Loucy (cell line): Measurements from ENCODE around the gene TRABD2B.

Experiments used
- H2AFZ ChIP-seq: fragments of 200-600 bp; sonication (generic); 2 replicates; pipeline ENCODE4 v1.6.0; 2016; ENCODE audit warnings: antibody characterized with exemption, mild to moderate bottlenecking, low read length, moderate library complexity
- H3F3A ChIP-seq: fragments of 200-600 bp; 2 replicates; pipeline ENCODE4 v1.6.0; 2016; ENCODE audit warnings: antibody characterized with exemption, low read depth, mild to moderate bottlenecking
- H3K27me3 ChIP-seq: fragments of 200-600 bp; sonication (generic); 2 replicates; pipeline ENCODE4 v1.6.1; 2014; ENCODE audit warnings: low read length, mild to moderate bottlenecking; ENCODE audit not compliant: insufficient read depth, poor library complexity, severe bottlenecking
- H3K36me3 ChIP-seq: fragments of 200-600 bp; sonication (generic); 2 replicates; pipeline ENCODE4 v1.6.1; 2016; ENCODE audit warnings: low read length; ENCODE audit not compliant: insufficient read depth
- H3K4me1 ChIP-seq: fragments of 200-600 bp; sonication (generic); 2 replicates; pipeline ENCODE4 v1.5.1; 2014; ENCODE audit warnings: low read length, mild to moderate bottlenecking; ENCODE audit not compliant: insufficient read depth, poor library complexity, severe bottlenecking
- H3K4me2 ChIP-seq: fragments of 200-600 bp; sonication (generic); 2 replicates; pipeline ENCODE4 v1.6.0; 2014; ENCODE audit warnings: antibody characterized with exemption, low read length, low read depth, mild to moderate bottlenecking; ENCODE audit not compliant: poor library complexity, severe bottlenecking
- H3K4me3 ChIP-seq: fragments of 200-600 bp; sonication (generic); 2 replicates; pipeline ENCODE4 v1.5.1; 2014; ENCODE audit warnings: low read length, mild to moderate bottlenecking, mixed read lengths; ENCODE audit not compliant: poor library complexity, severe bottlenecking
- H3K79me2 ChIP-seq: fragments of 200-600 bp; sonication (generic); 2 replicates; pipeline ENCODE4 v1.6.1; 2014; ENCODE audit warnings: low read length; ENCODE audit not compliant: insufficient read depth
- H3K9ac ChIP-seq: fragments of 200-600 bp; sonication (generic); 2 replicates; pipeline ENCODE4 v1.6.0; 2014; ENCODE audit warnings: mild to moderate bottlenecking, low read depth, low read length, moderate library complexity; ENCODE audit not compliant: poor library complexity, severe bottlenecking
- H3K9me2 ChIP-seq: fragments of 200-600 bp; sonication (generic); replicated peaks from 2 replicates; pipeline ENCODE4 v1.6.1; 2016; ENCODE audit warnings: low read depth, low read length, mixed read lengths
- H3K9me3 ChIP-seq: fragments of 200-600 bp; sonication (generic); 2 replicates; pipeline ENCODE4 v1.6.1; 2014; ENCODE audit warnings: mild to moderate bottlenecking, antibody characterized with exemption, low read length, low read depth; ENCODE audit not compliant: insufficient read depth
- H4K20me1 ChIP-seq: fragments of 200-600 bp; sonication (generic); 2 replicates; pipeline ENCODE4 v1.6.0; 2014; ENCODE audit warnings: antibody characterized with exemption, low read length, mild to moderate bottlenecking; ENCODE audit not compliant: insufficient read depth, poor library complexity, severe bottlenecking
- CTCF ChIP-seq: fragments of 200-600 bp; sonication (generic); conservative IDR thresholded peaks from 2 replicates; pipeline ENCODE4 v1.5.1; 2014; ENCODE audit warnings: mild to moderate bottlenecking, antibody characterized with exemption, low read length
- EZH2phosphoT487 ChIP-seq: fragments of 200-600 bp; IDR thresholded peaks from 2 replicates; pipeline ENCODE4 v1.6.1; 2018; ENCODE audit warnings: antibody characterized with exemption, mild to moderate bottlenecking, moderate library complexity, borderline replicate concordance

Gene TRABD2B

GRCh38 chr1:47911892-47912291, 85.3 kb downstream of the TRABD2B start:
- H3K79me2 ChIP-seq = no peaks in the 10 kb centered on the region
- no peaks in the 10 kb centered on the region for H3K9me3 ChIP-seq
- H3K27me3 ChIP-seq = no peaks in the 10 kb centered on the region
- no peak overlapping the region for H3K9ac ChIP-seq
- TF ChIP-seq CTCF (no peak), EZH2phosphoT487 (no peak)
- H4K20me1 ChIP-seq = no peaks in the 10 kb centered on the region
- no peaks in the 10 kb centered on the region for H3F3A ChIP-seq
- no peak overlapping the region for H3K4me3 ChIP-seq
- H3K4me1 ChIP-seq = no peaks in the 10 kb centered on the region
- H2AFZ ChIP-seq = no peak overlapping the region
- H3K4me2 ChIP-seq = no peak overlapping the region
- H3K9me2 ChIP-seq = no peaks in the 10 kb centered on the region
- H3K36me3 ChIP-seq = no peaks in the 10 kb centered on the region

GRCh38 chr1:47911424-47911823, 85.8 kb downstream of the TRABD2B start:
- no peak overlapping the region for H3K9ac ChIP-seq
- no peaks in the 10 kb centered on the region for H3K9me2 ChIP-seq
- H3K79me2 ChIP-seq = no peaks in the 10 kb centered on the region
- no peaks in the 10 kb centered on the region for H3K27me3 ChIP-seq
- no peak overlapping the region for H3K4me3 ChIP-seq
- no peak overlapping the region for H2AFZ ChIP-seq
- no peaks in the 10 kb centered on the region for H3K36me3 ChIP-seq
- no peaks in the 10 kb centered on the region for H3K4me1 ChIP-seq
- H3K9me3 ChIP-seq = no peaks in the 10 kb centered on the region
- no peak for TF ChIP-seq EZH2phosphoT487
- TF ChIP-seq CTCF = no peak
- H3K4me2 ChIP-seq = no peak overlapping the region
- no peaks in the 10 kb centered on the region for H3F3A ChIP-seq
- no peaks in the 10 kb centered on the region for H4K20me1 ChIP-seq

- H3K79me2 ChIP-seq = no peaks in the 10 kb centered on the region
- no peak overlapping the region for H2AFZ ChIP-seq
- no peak overlapping the region for H3K9ac ChIP-seq
- H3K36me3 ChIP-seq = no peaks in the 10 kb centered on the region
- H3K27me3 ChIP-seq = no peaks in the 10 kb centered on the region
- H3F3A ChIP-seq = no peaks in the 10 kb centered on the region
- TF ChIP-seq EZH2phosphoT487 (no peak), CTCF (no peak)
- H3K4me2 ChIP-seq = no peak overlapping the region
- no peaks in the 10 kb centered on the region for H3K9me2 ChIP-seq
- H4K20me1 ChIP-seq = no peaks in the 10 kb centered on the region
- H3K9me3 ChIP-seq = no peaks in the 10 kb centered on the region
- H3K4me3 ChIP-seq = no peak overlapping the region
- H3K4me1 ChIP-seq = no peaks in the 10 kb centered on the region
Measured at GRCh38 chr1:47908258-47908657, 88.9 kb downstream of the TRABD2B start.
